HG03439 (cell line): Measurements from ENCODE around the gene RAB37.
A peak's percentile ranks its signal among the peaks of the same experiment; 100 is the strongest.

Experiments
- ATAC-seq: cut with Tn5 transposase; IDR thresholded peaks from one replicate; pipeline ENCODE4 v1.9.1; 2021; ENCODE audit warnings: mild to moderate bottlenecking, moderate library complexity; ENCODE audit not compliant: unreplicated experiment

RAB37 gene

GRCh38 chr17:74744714-74745547 lies 7.9 kb downstream of the RAB37 start:
- no peak for ATAC-seq

- ATAC-seq = no peak
Observed at GRCh38 chr17:74745548-74746177, 8.6 kb downstream of the RAB37 start.

- no peak for ATAC-seq
Observed at GRCh38 chr17:74746376-74746775, 9.3 kb downstream of the RAB37 start.

DNA sequence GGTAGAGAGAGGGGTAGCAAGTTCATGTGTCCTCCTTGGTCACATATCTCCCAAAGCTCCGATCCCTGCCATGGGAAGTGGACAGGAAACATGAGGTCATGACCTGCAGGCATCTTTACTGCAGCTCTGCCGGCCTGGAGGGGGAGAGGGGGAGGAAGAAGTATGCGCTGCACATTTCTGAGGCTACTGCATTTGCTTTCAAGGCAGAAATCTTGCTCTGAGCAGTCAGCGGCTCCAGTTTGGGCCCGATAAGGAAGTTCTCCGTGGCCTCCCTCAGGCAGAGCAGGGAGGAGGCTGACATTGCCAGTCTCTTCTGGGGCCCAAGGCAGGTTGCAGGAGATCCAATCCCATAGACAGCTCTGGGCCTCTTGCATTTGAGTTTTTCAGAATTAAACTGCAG lies 9.9 kb downstream of the RAB37 start:
- ATAC-seq = no peak

DNA sequence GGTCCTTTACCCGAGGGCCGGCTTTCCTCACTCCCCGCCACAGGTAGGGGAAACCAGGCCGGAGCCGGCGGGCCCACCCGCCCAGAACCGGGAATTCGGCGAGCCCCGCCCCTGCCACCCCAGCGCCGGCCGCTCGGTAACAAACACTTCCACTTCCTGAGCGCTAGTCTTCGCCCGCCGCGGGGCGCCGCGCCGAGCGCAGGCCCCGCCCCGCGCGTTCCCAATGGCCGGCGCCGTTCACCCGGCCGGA lies 11.1 kb downstream of the RAB37 start:
- no peak for ATAC-seq

- peak; percentile 86 for ATAC-seq
Observed at GRCh38 chr17:74748529-74749278, 11.6 kb downstream of the RAB37 start, which contains the start of gene NHERF1. TSS of gene NHERF1 (plus strand) at chr17:74748628. CDS start at chr17:74748847, 219 bp downstream.

- peak; percentile 4 for ATAC-seq
Observed at GRCh38 chr17:74749279-74750038, 12.4 kb downstream of the RAB37 start.

DNA sequence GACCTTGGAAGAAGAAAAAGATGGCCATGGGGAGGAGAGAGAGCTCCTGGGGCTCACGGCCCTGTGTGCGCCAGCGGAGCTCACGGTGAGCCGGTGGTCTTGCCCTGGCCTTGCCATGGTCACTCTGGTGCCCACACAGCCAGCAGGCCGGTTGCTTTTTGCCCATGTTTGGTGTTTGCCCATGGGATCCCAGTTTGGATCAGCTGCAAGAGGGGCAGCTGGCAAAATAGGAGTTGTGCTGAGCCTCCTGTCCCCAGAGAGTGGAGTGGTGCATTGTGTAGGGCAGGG lies 12.9 kb downstream of the RAB37 start:
- no peak for ATAC-seq

- ATAC-seq = no peak
Observed at GRCh38 chr17:74750327-74751069, 13.4 kb downstream of the RAB37 start.

DNA sequence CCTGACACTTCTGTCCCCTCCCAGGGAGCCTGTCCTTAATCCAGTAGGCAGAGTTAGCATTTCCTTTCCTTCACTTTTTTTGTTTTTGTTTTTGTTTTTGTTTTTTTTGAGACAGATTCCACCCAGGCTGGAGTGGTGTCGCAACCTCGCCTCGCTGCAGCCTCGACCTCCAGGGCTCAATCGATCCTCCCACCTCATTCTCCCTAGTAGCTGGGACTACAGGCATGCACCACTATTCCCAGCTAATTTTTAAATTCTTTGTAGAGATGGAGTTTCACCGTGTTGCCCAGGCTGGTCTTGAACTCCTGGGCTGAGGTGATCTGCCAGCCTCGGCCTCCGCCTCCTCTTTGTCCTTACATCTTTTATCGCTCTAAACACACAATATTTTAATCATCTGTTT lies 15.4 kb downstream of the RAB37 start:
- ATAC-seq = no peak

DNA sequence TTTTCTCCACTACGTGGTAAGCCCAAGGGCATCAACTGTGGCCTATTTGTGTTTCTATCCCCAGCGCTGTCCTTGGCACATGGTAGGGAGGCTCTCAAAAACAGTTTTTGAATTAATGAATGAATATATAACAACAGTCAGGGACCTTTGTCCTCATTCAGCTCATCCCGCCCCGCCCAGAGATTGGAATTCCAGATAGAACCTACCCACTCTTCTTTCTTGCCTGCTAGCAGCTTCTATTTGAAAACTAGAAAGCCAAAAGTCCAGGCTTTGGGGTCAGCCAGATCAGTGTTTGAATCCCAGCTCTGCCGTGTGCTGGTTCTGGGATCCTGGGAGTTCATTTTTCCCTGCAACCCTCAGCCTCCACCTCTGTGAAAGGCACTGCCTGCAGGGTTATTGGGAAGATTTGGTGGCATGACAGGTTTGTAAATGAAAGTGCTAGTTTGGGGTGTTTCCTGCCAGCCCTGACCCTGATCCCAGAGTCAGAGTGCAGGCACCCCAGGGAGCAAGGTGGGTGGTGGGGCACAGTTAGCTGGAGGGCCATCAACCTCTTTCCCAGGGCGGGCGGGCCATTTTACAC lies 15.9 kb downstream of the RAB37 start:
- ATAC-seq = no peak

DNA sequence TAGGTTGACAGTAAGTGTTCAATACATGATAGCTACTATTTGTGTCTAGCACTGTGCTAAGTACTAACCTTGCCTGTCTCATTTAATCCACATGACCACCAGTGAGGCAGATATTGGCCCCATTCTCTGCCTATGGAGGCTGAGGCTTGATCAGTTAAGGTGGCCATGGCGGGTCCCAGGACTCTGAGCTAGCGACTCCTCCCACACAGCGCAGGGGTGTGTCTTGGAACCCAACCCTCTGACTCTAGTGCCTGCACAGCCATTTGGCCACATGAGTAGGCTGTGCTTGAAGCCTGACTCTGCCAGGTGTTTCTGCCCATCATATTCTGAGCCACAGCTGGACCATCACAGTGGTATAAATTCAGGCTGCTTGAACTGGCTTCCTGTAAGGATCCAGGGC lies 17.8 kb downstream of the RAB37 start:
- no peak for ATAC-seq

- no peak for ATAC-seq
Observed at GRCh38 chr17:74755533-74755932, 18.5 kb downstream of the RAB37 start.

DNA sequence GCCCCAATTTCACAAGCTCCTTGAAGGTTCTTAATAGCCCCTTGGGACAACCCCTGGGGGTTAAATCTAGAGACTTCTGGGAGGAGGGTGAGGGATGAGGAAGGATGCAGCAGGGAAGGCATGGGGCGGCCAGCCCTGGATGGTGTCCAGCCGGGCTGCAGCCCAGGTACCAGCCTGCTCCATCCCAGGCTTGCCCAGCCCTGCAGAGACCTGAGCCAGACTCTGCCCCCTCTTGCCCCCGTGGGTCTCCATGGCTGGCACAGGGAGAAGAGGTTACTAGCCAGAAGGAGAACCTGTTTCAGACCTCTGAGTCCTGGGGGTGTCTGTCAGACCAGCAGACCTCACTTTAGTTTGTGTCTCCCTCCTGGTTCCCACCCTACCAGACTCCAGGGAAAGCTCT lies 19.8 kb downstream of the RAB37 start:
- no peak for ATAC-seq

GRCh38 chr17:74757502-74757901 lies 20.4 kb downstream of the RAB37 start:
- ATAC-seq = no peak

GRCh38 chr17:74757931-74758847 lies 21.1 kb downstream of the RAB37 start:
- ATAC-seq = no peak

DNA sequence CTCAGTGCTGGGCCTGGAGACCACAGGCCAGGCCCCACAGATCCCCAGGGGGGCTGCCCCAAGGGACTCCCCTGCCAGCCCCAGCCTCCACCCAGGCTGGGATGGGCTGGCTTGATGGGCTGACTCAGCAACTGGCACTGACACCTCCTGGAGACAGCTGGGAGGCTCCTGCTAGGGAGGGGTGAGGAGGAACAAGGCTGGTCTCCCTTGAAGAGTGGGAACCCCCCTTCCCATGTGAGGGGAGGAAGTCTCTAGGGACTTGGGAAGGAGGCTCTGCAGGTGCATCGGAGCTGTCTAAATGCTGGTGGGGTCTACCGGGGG lies 21.8 kb downstream of the RAB37 start:
- ATAC-seq = no peak

GRCh38 chr17:74759243-74759801 lies 22.3 kb downstream of the RAB37 start:
- no peak for ATAC-seq

DNA sequence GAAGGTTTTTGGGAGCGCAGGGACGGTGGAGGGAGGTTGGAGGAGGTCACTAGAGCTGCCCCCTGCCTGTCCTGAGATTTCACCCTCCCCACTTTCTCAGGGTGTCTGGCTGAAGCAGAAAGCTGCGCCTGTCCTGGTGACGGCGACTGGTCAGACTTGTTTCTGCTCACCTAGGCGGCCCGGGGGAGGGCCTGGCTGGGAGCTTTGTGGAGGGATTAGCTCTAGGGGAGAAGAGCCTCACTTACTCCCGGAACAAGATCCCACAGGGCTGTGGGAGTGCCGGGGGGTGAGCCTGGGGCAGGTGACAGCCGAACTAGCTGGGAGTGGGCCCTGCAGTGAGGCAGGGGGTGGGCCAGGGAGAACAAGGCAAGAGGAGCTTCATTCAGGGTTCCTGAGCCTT lies 22.9 kb downstream of the RAB37 start:
- no peak for ATAC-seq
